ENCODE measurements around the gene FBXO15. TPM values are rescaled to one million over a fixed set of nuclear protein-coding genes. Genes with fewer than 3 reads are reported as not detected.

Gene FBXO15
- total RNA-seq = 1 to 10 TPM in 1 of 4 donors, under 1 TPM in 3; 0.54 to 1.9 (median 0.72) TPM

GRCh38 chr18:74147779-74148542 is at the start of gene FBXO15, which contains the start of gene TIMM21:
FBXO15 (minus strand) TSS chr18:74147834; CDS start chr18:74147785, 49 bp downstream.
TIMM21 (plus strand) TSS chr18:74148523; CDS start chr18:74148809, 286 bp downstream.
- peak; percentile 94 for DNase-seq
- WGBS, 2 donors = 0 to 1% methylated on average over 47 to 53 of the region's 58 CpGs
- TF ChIP-seq, protein P1, sequence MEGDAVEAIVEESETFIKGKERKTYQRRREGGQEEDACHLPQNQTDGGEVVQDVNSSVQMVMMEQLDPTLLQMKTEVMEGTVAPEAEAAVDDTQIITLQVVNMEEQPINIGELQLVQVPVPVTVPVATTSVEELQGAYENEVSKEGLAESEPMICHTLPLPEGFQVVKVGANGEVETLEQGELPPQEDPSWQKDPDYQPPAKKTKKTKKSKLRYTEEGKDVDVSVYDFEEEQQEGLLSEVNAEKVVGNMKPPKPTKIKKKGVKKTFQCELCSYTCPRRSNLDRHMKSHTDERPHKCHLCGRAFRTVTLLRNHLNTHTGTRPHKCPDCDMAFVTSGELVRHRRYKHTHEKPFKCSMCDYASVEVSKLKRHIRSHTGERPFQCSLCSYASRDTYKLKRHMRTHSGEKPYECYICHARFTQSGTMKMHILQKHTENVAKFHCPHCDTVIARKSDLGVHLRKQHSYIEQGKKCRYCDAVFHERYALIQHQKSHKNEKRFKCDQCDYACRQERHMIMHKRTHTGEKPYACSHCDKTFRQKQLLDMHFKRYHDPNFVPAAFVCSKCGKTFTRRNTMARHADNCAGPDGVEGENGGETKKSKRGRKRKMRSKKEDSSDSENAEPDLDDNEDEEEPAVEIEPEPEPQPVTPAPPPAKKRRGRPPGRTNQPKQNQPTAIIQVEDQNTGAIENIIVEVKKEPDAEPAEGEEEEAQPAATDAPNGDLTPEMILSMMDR (IDR thresholded peaks at IDR 0.05) = peak in 1 of 6 experiments; percentile 13
- TF ChIP-seq POLR2A (IDR thresholded peaks at IDR 0.05) = peak in 1 of 2 donors; percentile 52
- H3K4me3 ChIP-seq (replicated peaks in 1 of 3) = peak within 1 kb of the TSS; percentile 51 to 79 (median 77)
- no peaks in the 10 kb centered on the region for H3K9me3 ChIP-seq
- no peaks in the 10 kb centered on the region for H3K27me3 ChIP-seq
- peak within 1 kb of the TSS; percentile 88 to 98 (median 93) for H3K27ac ChIP-seq
- intact Hi-C loops (cut with DNase I) = no loop called here
- no peaks in the 10 kb centered on the region for H3K36me3 ChIP-seq
- peaks cover 6 to 11% of the 10 kb centered on the region in 2 donors for H3K4me1 ChIP-seq

DNA sequence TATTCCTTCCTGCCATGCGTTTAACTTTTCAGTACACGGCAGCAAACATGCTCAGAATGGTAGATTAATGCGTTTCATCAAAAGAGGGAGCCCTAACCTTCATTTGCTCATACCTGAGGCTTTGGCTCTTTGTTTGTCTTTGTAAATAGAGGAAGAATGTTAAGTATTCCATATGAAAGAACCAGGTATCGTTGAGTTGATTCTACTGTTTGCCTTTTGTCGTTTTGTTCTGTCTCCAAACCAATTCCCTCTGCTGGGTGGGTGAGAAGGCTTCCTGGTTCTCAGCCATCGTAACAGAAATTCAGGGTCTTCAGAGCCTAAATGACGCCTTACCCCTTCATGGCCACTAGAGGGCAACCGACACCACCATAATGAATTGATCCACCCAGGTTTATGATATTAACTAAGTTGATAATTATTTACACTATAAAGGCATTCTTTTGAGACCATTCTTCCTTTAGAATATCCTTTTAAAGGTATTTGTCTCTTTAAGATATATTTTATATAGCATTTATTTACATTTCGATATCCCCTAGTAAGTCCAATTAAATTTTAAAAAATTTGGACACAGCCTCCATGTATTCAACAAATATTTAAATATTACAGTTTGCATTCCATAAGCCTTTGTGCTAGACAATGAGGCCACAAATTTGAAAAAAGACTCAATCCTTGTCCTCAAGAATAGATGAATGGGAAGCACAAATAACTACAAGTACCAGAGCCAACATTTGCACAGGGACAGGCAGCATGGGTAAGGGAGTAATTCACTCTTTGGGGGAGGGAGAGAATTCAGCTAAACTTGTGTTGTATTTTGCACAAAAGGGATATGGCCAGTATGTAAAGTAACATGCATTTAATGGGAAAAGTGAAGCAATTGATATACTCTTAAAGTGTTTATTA is 48.8 kb upstream of the FBXO15 start:
- no peak for TF ChIP-seq POLR2A (IDR thresholded peaks at IDR 0.05)
- TF ChIP-seq, protein P1 (IDR thresholded peaks at IDR 0.05) = peak; percentile 73 to 86 (median 84)
- DNase-seq = peak; percentile 26 to 35
- Histone ChIP-seq H3K27ac (no peak overlapping the region), H3K27me3 (no peaks in the 10 kb centered on the region), H3K4me3 (replicated peaks in 1 of 3) (no peak overlapping the region), H3K9me3 (no peaks in the 10 kb centered on the region), H3K4me1 (no peaks in the 10 kb centered on the region), H3K36me3 (no peaks in the 10 kb centered on the region)
- 4 to 6% methylated on average over 9 of the region's 9 CpGs for WGBS, 2 donors
- intact Hi-C loops (cut with DNase I) = loop anchor here (5.0 kb wide), 2 partner anchors 146 to 356 kb away; no protein-coding TSS in a partner anchor

- Histone ChIP-seq H3K27me3 (no peaks in the 10 kb centered on the region), H3K4me1 (no peaks in the 10 kb centered on the region), H3K4me3 (replicated peaks in 1 of 3) (no peak overlapping the region), H3K27ac (no peak overlapping the region), H3K36me3 (no peaks in the 10 kb centered on the region), H3K9me3 (no peaks in the 10 kb centered on the region)
- intact Hi-C loops (cut with DNase I) = loop anchor here (5.0 kb wide), 2 partner anchors 148 to 358 kb away; no protein-coding TSS in a partner anchor
- WGBS, 2 donors = 46 to 51% methylated on average over 3 of the region's 3 CpGs
- TF ChIP-seq, protein P1 (IDR thresholded peaks at IDR 0.05) = no peak
- TF ChIP-seq POLR2A (IDR thresholded peaks at IDR 0.05) = no peak
- no peak for DNase-seq
Observed at GRCh38 chr18:74194691-74195090, 47.1 kb upstream of the FBXO15 start.

DNA sequence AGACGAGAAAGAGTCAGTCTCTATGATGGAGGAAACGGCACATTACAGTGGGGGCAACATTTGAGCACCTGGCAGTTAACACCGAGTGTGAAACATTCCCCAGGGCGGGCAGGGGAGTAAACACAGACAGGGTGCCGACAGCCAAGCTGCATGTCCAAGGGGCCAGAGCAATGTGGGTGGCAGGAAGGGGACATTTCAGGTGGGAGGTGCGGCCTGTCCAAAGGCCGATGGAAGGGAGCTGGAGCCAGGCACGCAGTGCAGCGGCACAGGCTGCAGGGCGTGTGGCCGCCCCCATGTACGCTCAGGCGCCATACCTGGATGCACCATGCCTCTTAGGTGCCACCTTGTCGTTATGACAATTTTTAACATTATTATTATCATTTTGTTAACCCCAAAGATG is 43.9 kb upstream of the FBXO15 start:
- 79 to 85% methylated on average over 13 to 14 of the region's 14 CpGs for WGBS, 2 donors
- H3K27ac ChIP-seq = no peak overlapping the region
- H3K4me3 ChIP-seq (replicated peaks in 1 of 3) = no peak overlapping the region
- no peaks in the 10 kb centered on the region for H3K36me3 ChIP-seq
- no peaks in the 10 kb centered on the region for H3K9me3 ChIP-seq
- H3K4me1 ChIP-seq = no peaks in the 10 kb centered on the region
- H3K27me3 ChIP-seq = no peaks in the 10 kb centered on the region
- TF ChIP-seq POLR2A (IDR thresholded peaks at IDR 0.05) = no peak
- TF ChIP-seq, protein P1 (IDR thresholded peaks at IDR 0.05) = no peak
- DNase-seq = no peak
- intact Hi-C loops (cut with DNase I) = no loop called here

All from thyroid gland (tissue), 4 donors.